Caco-2 (cell line): ENCODE data around the gene LYRM1. TPM values are rescaled to one million over a fixed set of nuclear protein-coding genes. Genes with fewer than 3 reads are reported as not detected.

Source experiments
- BruUV-seq: library from RNA; stranded (reverse); fragments of 400-500 nt; replicated peaks from 2 replicates; lab custom pipeline; 2021; lab: Mats Ljungman, UMichigan
- CTCF ChIA-PET: fragments of 300-600 bp; sonication (Branson Sonifier 250); formaldehyde crosslinking; loops from one replicate; lab custom pipeline; 2022; ENCODE audit warnings: antibody characterized with exemption; lab: Charles Lee
- POLR2A ChIA-PET: fragments of 300-600 bp; sonication (Branson Sonifier 250); formaldehyde crosslinking; loops from one replicate; lab custom pipeline; 2022; ENCODE audit warnings: antibody characterized with exemption; lab: Charles Lee
- DNase-seq, 2 experiments: peaks; one replicate each; pipeline versions ENCODE4 v3.0.0 to v3.0.0-alpha.2; 2020 to 2022
- H3K27me3 ChIP-seq: replicated peaks from 2 replicates; pipeline ENCODE4 v1.6.0; 2011; ENCODE audit warnings: low read length; ENCODE audit not compliant: control insufficient read depth, insufficient read depth
- H3K36me3 ChIP-seq: 2 replicates; pipeline ENCODE4 v1.5.1; 2011; ENCODE audit warnings: low read length; ENCODE audit not compliant: control insufficient read depth, insufficient read depth
- H3K4me1 ChIP-seq: fragments of 250-450 bp; sonication (Bioruptor Pico); 2 replicates; pipeline ENCODE4 v1.5.1; 2020; ENCODE audit warnings: mild to moderate bottlenecking
- H3K4me3 ChIP-seq: 2 replicates; pipeline ENCODE4 v1.5.1; 2011; ENCODE audit warnings: low read depth, mild to moderate bottlenecking, control low read depth, low read length
- H3K9me3 ChIP-seq: fragments of 250-450 bp; sonication (Bioruptor Pico); 2 replicates; pipeline ENCODE4 v1.5.1; 2020; ENCODE audit warnings: mild to moderate bottlenecking, moderate library complexity
- H3K27ac Mint-ChIP-seq: one replicate; pipeline ENCODE4 v1.8.0; 2022; ENCODE audit warnings: mixed read lengths; ENCODE audit not compliant: unreplicated experiment
- H3K27me3 Mint-ChIP-seq: one replicate; pipeline ENCODE4 v1.8.0; 2022; ENCODE audit warnings: mixed read lengths; ENCODE audit not compliant: insufficient read depth, unreplicated experiment
- H3K36me3 Mint-ChIP-seq: one replicate; pipeline ENCODE4 v1.8.0; 2022; ENCODE audit warnings: mild to moderate bottlenecking, mixed read lengths; ENCODE audit not compliant: insufficient read depth, unreplicated experiment
- H3K4me1 Mint-ChIP-seq: one replicate; pipeline ENCODE4 v1.8.0; 2022; ENCODE audit warnings: low read depth, mixed read lengths; ENCODE audit not compliant: unreplicated experiment
- H3K4me3 Mint-ChIP-seq: one replicate; pipeline ENCODE4 v1.8.0; 2022; ENCODE audit warnings: mild to moderate bottlenecking, moderate library complexity, mixed read lengths; ENCODE audit not compliant: unreplicated experiment
- H3K9me3 Mint-ChIP-seq: one replicate; pipeline ENCODE4 v1.8.0; 2022; ENCODE audit warnings: mixed read lengths; ENCODE audit not compliant: unreplicated experiment
- CTCF ChIP-seq, 2 experiments: fragments of 200-600 bp in 1 of 2; IDR thresholded peaks; 1 replicate in 1 of 2; 2 replicates in 1 of 2; pipeline versions ENCODE4 v1.5.1 to v1.8.0; 2011 to 2022; ENCODE audit warnings: antibody characterized with exemption in 1 of 2, control low read depth in 1 of 2, inconsistent platforms in 1 of 2, low read depth in 1 of 2, low read length in 1 of 2, mild to moderate bottlenecking in 1 of 2, moderate library complexity in 1 of 2; ENCODE audit not compliant: insufficient read depth in 1 of 2, severe bottlenecking in 1 of 2, unreplicated experiment in 1 of 2
- intact Hi-C: fragments of 100-400 bp; cut with micrococcal nuclease; formaldehyde crosslinking; loops from one replicate; pipeline ENCODE4 v1.10.0; 2022; ENCODE audit not compliant: unreplicated experiment
- total RNA-seq: library from RNA; stranded (reverse); gene quantifications from 2 replicates; pipeline ENCODE4 v1.2.3, GENCODE V29; 2022

Gene LYRM1
- total RNA-seq, 1 experiment from 2014 or later = 46.1 TPM

- no peak for TF ChIP-seq CTCF (IDR thresholded peaks at IDR 0.05; ENCODE audit: insufficient read depth in 1 of 2, low read depth in 1 of 2, low read length in 1 of 2, severe bottlenecking in 1 of 2, unreplicated experiment in 1 of 2)
- ChIA-PET CTCF (interaction anchor here (2.2 kb wide), 1 partner anchor 250 kb away, joined by 17 read pairs; no protein-coding TSS in a partner anchor), POLR2A (interaction anchor here (0.5 to 1.0 kb wide), 4 partner anchors 49 to 197 kb away, joined by 3 to 8 read pairs (median 3); partner anchors contain the start of genes DCUN1D3 and LYRM1)
- Mint-ChIP-seq H3K27ac (no peak overlapping the region), H3K4me3 (no peak overlapping the region), H3K36me3 (peaks cover 25% of the 10 kb centered on the region), H3K4me1 (peaks cover 14% of the 10 kb centered on the region), H3K9me3 (no peaks in the 10 kb centered on the region), H3K27me3 (no peaks in the 10 kb centered on the region)
- Histone ChIP-seq H3K9me3 (no peaks in the 10 kb centered on the region), H3K27me3 (no peaks in the 10 kb centered on the region), H3K4me3 (no peak overlapping the region), H3K36me3 (no peaks in the 10 kb centered on the region), H3K4me1 (peaks cover 43% of the 10 kb centered on the region)
- peak; percentile 51 to 68 for DNase-seq
- no TSS peak for BruUV-seq
- intact Hi-C loops = loop anchor here (5.0 kb wide), 5 partner anchors 86 to 451 kb away; partner anchors contain the start of gene LDAF1
Measured at GRCh38 chr16:20851601-20852000, 49.0 kb upstream of the LYRM1 start.

GRCh38 chr16:20853143-20853542, 47.4 kb upstream of the LYRM1 start:
- ChIA-PET POLR2A (interaction anchor here (1.0 to 1.5 kb wide), 2 partner anchors 47 kb away, joined by 8 read pairs; partner anchors contain the start of genes DCUN1D3, ERI2, LYRM1 and REXO5), CTCF (no interaction called here)
- no peaks in the 10 kb centered on the region for H3K27me3 ChIP-seq
- H3K4me1 ChIP-seq = peaks cover 43% of the 10 kb centered on the region
- no peaks in the 10 kb centered on the region for H3K27me3 Mint-ChIP-seq
- peak overlapping the region; percentile 31 for H3K27ac Mint-ChIP-seq
- BruUV-seq = no TSS peak
- H3K4me1 Mint-ChIP-seq = peaks cover 14% of the 10 kb centered on the region
- no peak overlapping the region for H3K4me3 ChIP-seq
- TF ChIP-seq CTCF (IDR thresholded peaks at IDR 0.05; ENCODE audit: insufficient read depth in 1 of 2, low read depth in 1 of 2, low read length in 1 of 2, severe bottlenecking in 1 of 2, unreplicated experiment in 1 of 2) = no peak
- no peaks in the 10 kb centered on the region for H3K9me3 ChIP-seq
- no peaks in the 10 kb centered on the region for H3K9me3 Mint-ChIP-seq
- intact Hi-C loops = loop anchor here (1.0 to 5.0 kb wide), 6 partner anchors 47 to 449 kb away; partner anchors contain the start of genes DCUN1D3, LDAF1 and LYRM1
- H3K4me3 Mint-ChIP-seq = peak overlapping the region; percentile 5
- DNase-seq = peak; percentile 56 to 62
- peaks cover 29% of the 10 kb centered on the region for H3K36me3 Mint-ChIP-seq
- H3K36me3 ChIP-seq = peaks cover 2% of the 10 kb centered on the region; the same call in 1 of the 2 replicates

- POLR2A ChIA-PET = interaction anchor here (1.0 to 1.5 kb wide), 2 partner anchors 46 to 48 kb away, joined by 8 read pairs; partner anchors contain the start of genes DCUN1D3, ERI2, LYRM1 and REXO5
- Mint-ChIP-seq H3K27ac (peak overlapping the region; percentile 31), H3K36me3 (peaks cover 34% of the 10 kb centered on the region), H3K4me1 (peaks cover 14% of the 10 kb centered on the region), H3K27me3 (no peaks in the 10 kb centered on the region), H3K4me3 (no peak overlapping the region), H3K9me3 (no peaks in the 10 kb centered on the region)
- no peak for TF ChIP-seq CTCF (IDR thresholded peaks at IDR 0.05; ENCODE audit: insufficient read depth in 1 of 2, low read depth in 1 of 2, low read length in 1 of 2, severe bottlenecking in 1 of 2, unreplicated experiment in 1 of 2)
- Histone ChIP-seq H3K4me1 (peaks cover 43% of the 10 kb centered on the region), H3K36me3 (peaks cover 2% of the 10 kb centered on the region; the same call in 1 of the 2 replicates), H3K4me3 (no peak overlapping the region), H3K9me3 (no peaks in the 10 kb centered on the region), H3K27me3 (no peaks in the 10 kb centered on the region)
- CTCF ChIA-PET = no interaction called here
- intact Hi-C loops = loop anchor here (1.0 to 5.0 kb wide), 6 partner anchors 46 to 448 kb away; partner anchors contain the start of genes DCUN1D3, LDAF1 and LYRM1
- BruUV-seq = no TSS peak
- no peak for DNase-seq
Measured at GRCh38 chr16:20853981-20854620, 46.5 kb upstream of the LYRM1 start.
